OCI-LY1 (cell line): ENCODE measurements around the gene OR2V1.
"Not testable (repeated sequence)": the region's sequence is repeated elsewhere in the genome, so short reads cannot be mapped to it uniquely, and the experiment has no call there.

Experiments used
- H2AFZ ChIP-seq: fragments of 200-600 bp; sonication (generic), shearing (Covaris generic); 2 replicates; pipeline ENCODE4 v1.6.0; 2014; ENCODE audit warnings: antibody characterized with exemption, mild to moderate bottlenecking, low read length
- H3F3A ChIP-seq: fragments of 200-600 bp; sonication (generic), shearing (Covaris generic); 2 replicates; pipeline ENCODE4 v1.6.0; 2014; ENCODE audit warnings: mild to moderate bottlenecking, antibody characterized with exemption, low read length, moderate library complexity; ENCODE audit not compliant: insufficient read depth
- H3K27ac ChIP-seq: fragments of 200-600 bp; sonication (generic); 2 replicates; pipeline ENCODE4 v1.5.1; 2014; ENCODE audit warnings: low read length, mixed run types, mild to moderate bottlenecking, low read depth; ENCODE audit not compliant: poor library complexity, severe bottlenecking
- H3K27me3 ChIP-seq: fragments of 200-600 bp; sonication (generic); 2 replicates; pipeline ENCODE4 v1.6.0; 2014; ENCODE audit warnings: antibody characterized with exemption, mild to moderate bottlenecking, low read length, moderate library complexity; ENCODE audit not compliant: insufficient read depth
- H3K36me3 ChIP-seq: fragments of 200-600 bp; sonication (generic); 2 replicates; pipeline ENCODE4 v1.6.1; 2014; ENCODE audit warnings: mild to moderate bottlenecking, antibody characterized with exemption, low read length, moderate library complexity, mixed read lengths; ENCODE audit not compliant: insufficient read depth
- H3K4me1 ChIP-seq: fragments of 200-600 bp; sonication (generic); 2 replicates; pipeline ENCODE4 v1.5.1; 2014; ENCODE audit warnings: mild to moderate bottlenecking, low read length, moderate library complexity; ENCODE audit not compliant: insufficient read depth, severe bottlenecking
- H3K4me2 ChIP-seq: fragments of 200-600 bp; sonication (generic), shearing (Covaris generic); 2 replicates; pipeline ENCODE4 v1.6.1; 2014; ENCODE audit warnings: low read length
- H3K4me3 ChIP-seq: fragments of 200-600 bp; sonication (generic); 2 replicates; pipeline ENCODE4 v1.5.1; 2014; ENCODE audit warnings: low read length, low read depth, mild to moderate bottlenecking, mixed read lengths; ENCODE audit not compliant: poor library complexity, severe bottlenecking
- H3K79me2 ChIP-seq: fragments of 200-600 bp; shearing (Covaris generic); 2 replicates; pipeline ENCODE4 v1.6.1; 2016; ENCODE audit warnings: mixed run types, low read length, mixed read lengths; ENCODE audit not compliant: insufficient read depth
- H3K9ac ChIP-seq: fragments of 200-600 bp; sonication (generic), shearing (Covaris generic); 2 replicates; pipeline ENCODE4 v1.6.1; 2014; ENCODE audit warnings: mild to moderate bottlenecking, low read length, mixed read lengths
- H3K9me2 ChIP-seq: fragments of 200-600 bp; sonication (generic), shearing (Covaris generic); 2 replicates; pipeline ENCODE4 v1.6.1; 2014; ENCODE audit warnings: low read depth, mild to moderate bottlenecking, low read length, mixed read lengths
- H3K9me3 ChIP-seq: fragments of 200-600 bp; shearing (Covaris generic); 2 replicates; pipeline ENCODE4 v1.6.1; 2014; ENCODE audit warnings: low read length, mixed read lengths
- H4K20me1 ChIP-seq: fragments of 200-600 bp; sonication (generic), shearing (Covaris generic); 2 replicates; pipeline ENCODE4 v1.6.0; 2016; ENCODE audit warnings: mild to moderate bottlenecking, low read length; ENCODE audit not compliant: insufficient read depth
- EZH2 ChIP-seq: fragments of 200-600 bp; sonication (generic), shearing (Covaris generic); IDR thresholded peaks from 2 replicates; pipeline ENCODE4 v1.8.0; 2017; ENCODE audit warnings: borderline replicate concordance, mixed run types, mild to moderate bottlenecking, antibody characterized with exemption, low read length, moderate library complexity, mixed read lengths
- TF ChIP-seq, protein P1 (sequence below): fragments of 200-600 bp; sonication (generic), shearing (Covaris generic); IDR thresholded peaks from 2 replicates; pipeline ENCODE4 v1.5.1; 2017; ENCODE audit warnings: mild to moderate bottlenecking, antibody characterized with exemption, low read length, moderate library complexity, mixed read lengths

The OR2V1 gene

DNA sequence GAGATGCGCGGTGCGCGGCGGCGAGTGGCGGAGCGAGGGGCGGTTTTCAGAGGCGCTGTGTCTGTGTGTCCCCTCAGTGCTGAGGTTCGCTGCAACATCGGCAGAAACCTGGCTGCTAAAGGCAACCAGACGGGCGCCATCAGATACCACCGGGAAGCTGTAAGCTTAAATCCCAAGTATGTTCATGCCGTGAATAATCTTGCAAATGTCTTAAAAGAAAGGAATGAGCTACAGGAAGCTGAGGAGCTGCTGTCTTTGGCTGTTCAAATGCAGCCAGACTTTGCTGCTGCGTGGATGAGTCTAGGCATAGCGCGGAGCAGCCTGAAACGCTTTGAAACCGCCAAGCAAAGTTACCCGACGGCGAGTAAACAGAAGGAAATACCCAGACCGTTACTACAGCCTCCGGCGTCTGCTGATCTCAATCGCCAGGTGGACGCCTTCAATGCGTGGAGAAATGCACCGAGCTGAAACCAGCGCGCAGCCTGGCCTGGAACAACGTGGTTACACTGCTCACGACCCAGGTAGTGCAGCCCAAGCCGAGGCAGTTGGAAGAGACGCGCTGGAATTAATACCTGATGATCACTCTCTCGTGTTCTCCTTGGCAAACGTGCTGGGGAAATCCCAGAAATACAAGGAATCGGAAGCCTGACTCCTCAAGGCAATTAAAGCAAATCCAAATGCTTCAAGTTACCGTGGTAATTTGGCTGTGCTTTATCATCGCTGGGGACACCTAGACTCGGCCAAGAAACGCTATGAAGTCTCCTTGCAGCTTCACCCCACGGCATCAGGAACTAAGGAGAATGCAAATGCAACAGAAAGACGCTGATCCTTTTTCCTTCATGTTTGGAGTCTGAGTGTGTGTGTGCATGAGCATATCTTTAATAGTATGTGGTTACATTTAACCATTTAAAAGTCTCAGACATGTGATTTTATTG lies 15.9 kb downstream of the OR2V1 start:
- H2AFZ ChIP-seq, result no peak overlapping the region
- H3F3A ChIP-seq, result no peaks in the 10 kb centered on the region
- H3K27ac ChIP-seq, result no peak overlapping the region
- no peak overlapping the region for H3K4me2 ChIP-seq
- no peaks in the 10 kb centered on the region for H3K9me2 ChIP-seq
- no peaks in the 10 kb centered on the region for H4K20me1 ChIP-seq
- H3K4me1 ChIP-seq, result no peaks in the 10 kb centered on the region
- H3K9ac ChIP-seq, result no peak overlapping the region
- no peaks in the 10 kb centered on the region for H3K79me2 ChIP-seq
- TF ChIP-seq, protein P1, sequence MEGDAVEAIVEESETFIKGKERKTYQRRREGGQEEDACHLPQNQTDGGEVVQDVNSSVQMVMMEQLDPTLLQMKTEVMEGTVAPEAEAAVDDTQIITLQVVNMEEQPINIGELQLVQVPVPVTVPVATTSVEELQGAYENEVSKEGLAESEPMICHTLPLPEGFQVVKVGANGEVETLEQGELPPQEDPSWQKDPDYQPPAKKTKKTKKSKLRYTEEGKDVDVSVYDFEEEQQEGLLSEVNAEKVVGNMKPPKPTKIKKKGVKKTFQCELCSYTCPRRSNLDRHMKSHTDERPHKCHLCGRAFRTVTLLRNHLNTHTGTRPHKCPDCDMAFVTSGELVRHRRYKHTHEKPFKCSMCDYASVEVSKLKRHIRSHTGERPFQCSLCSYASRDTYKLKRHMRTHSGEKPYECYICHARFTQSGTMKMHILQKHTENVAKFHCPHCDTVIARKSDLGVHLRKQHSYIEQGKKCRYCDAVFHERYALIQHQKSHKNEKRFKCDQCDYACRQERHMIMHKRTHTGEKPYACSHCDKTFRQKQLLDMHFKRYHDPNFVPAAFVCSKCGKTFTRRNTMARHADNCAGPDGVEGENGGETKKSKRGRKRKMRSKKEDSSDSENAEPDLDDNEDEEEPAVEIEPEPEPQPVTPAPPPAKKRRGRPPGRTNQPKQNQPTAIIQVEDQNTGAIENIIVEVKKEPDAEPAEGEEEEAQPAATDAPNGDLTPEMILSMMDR, result no peak
- no peak for TF ChIP-seq EZH2
- no peaks in the 10 kb centered on the region; the same call in 1 of the 2 replicates for H3K36me3 ChIP-seq
- peaks cover 22% of the 10 kb centered on the region; the same call in 1 of the 2 replicates for H3K27me3 ChIP-seq
- no peak overlapping the region for H3K4me3 ChIP-seq
- peaks cover 6% of the 10 kb centered on the region; the same call in 1 of the 2 replicates for H3K9me3 ChIP-seq

DNA sequence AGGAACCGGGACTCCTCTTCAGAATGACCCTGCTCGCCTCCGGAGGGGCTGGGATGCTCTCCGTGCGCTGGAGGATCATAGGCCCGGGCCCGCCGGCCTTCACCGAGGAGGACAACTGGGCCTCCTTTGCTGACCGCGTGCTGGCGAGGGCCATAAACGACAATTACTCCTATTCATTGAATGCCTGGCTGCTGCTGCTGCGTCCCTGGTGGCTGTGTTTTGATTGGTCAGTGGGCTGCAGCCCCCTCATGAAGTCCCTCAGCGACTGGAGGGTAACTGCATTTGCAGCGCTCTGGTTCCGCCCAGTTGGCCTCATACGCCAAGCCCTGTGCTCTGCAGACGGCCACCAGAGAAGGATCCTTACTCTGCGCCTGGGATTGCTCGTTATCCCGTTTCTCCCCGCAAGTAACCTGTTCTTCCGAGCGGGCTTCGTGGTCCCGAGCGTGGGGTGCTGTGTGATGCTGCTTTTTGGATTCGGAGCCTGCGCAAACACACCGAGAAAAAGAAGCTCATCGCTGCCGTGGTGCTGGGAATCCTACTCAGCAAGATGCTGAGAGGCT lies 16.6 kb downstream of the OR2V1 start:
- H2AFZ ChIP-seq, result no peak overlapping the region
- H3K4me2 ChIP-seq, result no peak overlapping the region
- peaks cover 26% of the 10 kb centered on the region; the same call in 1 of the 2 replicates for H3K27me3 ChIP-seq

DNA sequence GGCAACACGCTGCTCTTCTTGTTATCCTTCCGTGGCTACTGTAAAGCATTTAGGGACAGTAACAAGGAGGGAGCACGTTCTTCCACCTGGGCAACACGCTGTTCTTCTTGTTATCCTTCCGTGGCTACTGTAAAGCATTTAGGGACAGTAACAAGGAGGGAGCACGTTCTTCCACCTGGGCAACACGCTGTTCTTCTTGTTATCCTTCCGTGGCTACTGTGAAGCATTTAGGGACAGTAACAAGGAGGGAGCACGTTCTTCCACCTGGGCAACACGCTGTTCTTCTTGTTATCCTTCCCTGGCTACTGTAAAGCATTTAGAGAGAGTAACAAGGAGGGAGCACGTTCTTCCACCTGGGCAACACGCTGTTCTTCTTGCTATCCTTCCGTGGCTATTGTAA lies 17.4 kb downstream of the OR2V1 start:
- H3K9ac ChIP-seq, H2AFZ ChIP-seq, H3K36me3 ChIP-seq, H3K4me1 ChIP-seq, H3K79me2 ChIP-seq, H3K9me3 ChIP-seq, H3K9me2 ChIP-seq, H4K20me1 ChIP-seq, H3K4me2 ChIP-seq, H3K27ac ChIP-seq, H3K4me3 ChIP-seq, H3F3A ChIP-seq: not testable (repeated sequence)
- peaks cover 22% of the 10 kb centered on the region; the same call in 1 of the 2 replicates for H3K27me3 ChIP-seq

More for the DNA sequence above, 16.6 kb downstream of the OR2V1 start:
- Histone ChIP-seq H3K9me3 (peaks cover 6% of the 10 kb centered on the region; the same call in 1 of the 2 replicates), H3K79me2 (no peaks in the 10 kb centered on the region), H3K4me3 (no peak overlapping the region), H3K9me2 (no peaks in the 10 kb centered on the region), H3K27ac (no peak overlapping the region), H3F3A (no peaks in the 10 kb centered on the region), H3K9ac (no peak overlapping the region), H3K4me1 (no peaks in the 10 kb centered on the region), H3K36me3 (no peaks in the 10 kb centered on the region; the same call in 1 of the 2 replicates), H4K20me1 (no peaks in the 10 kb centered on the region)
- TF ChIP-seq EZH2, result no peak
- TF ChIP-seq, protein P1, result no peak
